Coronary artery (tissue), 2 donors: Measurements from ENCODE around the gene CORT.
"Not testable (repeated sequence)": the region's sequence is repeated elsewhere in the genome, so short reads cannot be mapped to it uniquely, and the experiment has no call there.

ENCODE experiments used
- DNase-seq: peaks from one replicate; pipeline ENCODE4 v3.0.0-alpha.2; 2017; ENCODE audit warnings: low spot score
- H3K27ac ChIP-seq, 2 donors: fragments of 200-600 bp; sonication (generic); one replicate each; pipeline ENCODE4 v1.5.1; 2016 to 2019
- H3K4me3 ChIP-seq: fragments of 200-600 bp; sonication (generic); 2 replicates; pipeline ENCODE4 v1.5.1; 2016; ENCODE audit warnings: mild to moderate bottlenecking, moderate library complexity
- CTCF ChIP-seq: fragments of 200-600 bp; sonication (generic); IDR thresholded peaks from one replicate; pipeline ENCODE4 v1.5.1; 2019; ENCODE audit warnings: antibody characterized with exemption

Gene CORT

GRCh38 chr1:10471411-10472219 is 21.8 kb downstream of the CORT start:
- no peak for TF ChIP-seq CTCF
- peak overlapping the region; percentile 25 to 77 for H3K27ac ChIP-seq
- H3K4me3 ChIP-seq, result peak overlapping the region; percentile 74
- no peak for DNase-seq

GRCh38 chr1:10472220-10473144 is 22.7 kb downstream of the CORT start, which contains the start of gene DFFA:
Gene DFFA, minus strand, starts transcription at chr1:10472529. Its CDS starts 71 bp downstream, at chr1:10472458.
- H3K4me3 ChIP-seq, result peak within 1 kb of the TSS; percentile 74
- peak; percentile 94 for DNase-seq
- peak within 1 kb of the TSS; percentile 25 to 77 for H3K27ac ChIP-seq
- no peak for TF ChIP-seq CTCF

GRCh38 chr1:10473145-10473765 is 23.4 kb downstream of the CORT start:
- no peak overlapping the region for H3K27ac ChIP-seq
- no peak for TF ChIP-seq CTCF
- no peak overlapping the region for H3K4me3 ChIP-seq
- no peak for DNase-seq

- DNase-seq, result not testable (repeated sequence)
- Histone ChIP-seq H3K4me3 (peak overlapping the region; percentile 99), H3K27ac (peak overlapping the region in 1 of 2 donors; percentile 92)
Measured at GRCh38 chr1:10474309-10474612, 24.4 kb downstream of the CORT start.

GRCh38 chr1:10474613-10475507 is 25.0 kb downstream of the CORT start, which contains the start of gene PEX14:
Gene PEX14, plus strand, starts transcription at chr1:10474950. Its CDS starts 17 bp downstream, at chr1:10474967.
- DNase-seq, result peak; percentile 91
- H3K27ac ChIP-seq, result peak within 1 kb of the TSS; percentile 66 to 92
- H3K4me3 ChIP-seq, result peak within 1 kb of the TSS; percentile 99
- no peak for TF ChIP-seq CTCF

GRCh38 chr1:10475510-10475909 is 25.7 kb downstream of the CORT start:
- no peak for DNase-seq

More at GRCh38 chr1:10475510-10475909, 25.7 kb downstream of the CORT start:
- Histone ChIP-seq H3K27ac (peak overlapping the region in 1 of 2 donors; percentile 66), H3K4me3 (peak overlapping the region; percentile 99)
- no peak for TF ChIP-seq CTCF
